Cardiac fibroblast (primary cell): ENCODE data around the gene GAD2.
A peak's percentile ranks its signal among the peaks of the same experiment; 100 is the strongest.

Source experiments
- DNase-seq, 2 donors: peaks; one replicate each; pipeline versions ENCODE4 v3.0.0 to v3.0.0-alpha.2; 2010; ENCODE audit warnings: low read depth in 2 of 2
- H3K4me3 ChIP-seq, 2 donors: replicated peaks in 1 of 2; 1 replicate in 1 of 2; 2 replicates in 1 of 2; pipeline ENCODE4 v1.5.1; 2011; ENCODE audit warnings: low read depth in 2 of 2, low read length in 2 of 2, mild to moderate bottlenecking in 2 of 2, moderate library complexity in 1 of 2
- CTCF ChIP-seq: IDR thresholded peaks from one replicate; pipeline ENCODE4 v1.5.1; 2011; ENCODE audit warnings: low read depth, mild to moderate bottlenecking, low read length, inconsistent platforms

The GAD2 gene

GRCh38 chr10:26326851-26327250 lies 110.3 kb downstream of the GAD2 start:
- H3K4me3 ChIP-seq = no peak overlapping the region
- DNase-seq = no peak
- no peak for TF ChIP-seq CTCF

GRCh38 chr10:26327811-26328210 lies 111.2 kb downstream of the GAD2 start:
- no peak for TF ChIP-seq CTCF
- no peak for DNase-seq
- H3K4me3 ChIP-seq = no peak overlapping the region

GRCh38 chr10:26331371-26331770 lies 114.8 kb downstream of the GAD2 start:
- no peak for TF ChIP-seq CTCF
- no peak for DNase-seq
- H3K4me3 ChIP-seq = no peak overlapping the region

- no peak for DNase-seq
- H3K4me3 ChIP-seq = no peak overlapping the region
- no peak for TF ChIP-seq CTCF
Observed at GRCh38 chr10:26334232-26334931, 117.8 kb downstream of the GAD2 start.

GRCh38 chr10:26334932-26335573 lies 118.5 kb downstream of the GAD2 start:
- peak; percentile 68 to 72 for DNase-seq
- no peak overlapping the region for H3K4me3 ChIP-seq
- peak; percentile 67 for TF ChIP-seq CTCF

GRCh38 chr10:26335574-26336093 lies 119.1 kb downstream of the GAD2 start:
- no peak for TF ChIP-seq CTCF
- DNase-seq = no peak
- no peak overlapping the region for H3K4me3 ChIP-seq
